ENCODE results near the gene TBX6. TPM values are rescaled to one million over a fixed set of nuclear protein-coding genes. Genes with fewer than 3 reads are reported as not detected.

TBX6 gene
- total RNA-seq, 1 experiment from 2014 or later, result 5.1 TPM

DNA sequence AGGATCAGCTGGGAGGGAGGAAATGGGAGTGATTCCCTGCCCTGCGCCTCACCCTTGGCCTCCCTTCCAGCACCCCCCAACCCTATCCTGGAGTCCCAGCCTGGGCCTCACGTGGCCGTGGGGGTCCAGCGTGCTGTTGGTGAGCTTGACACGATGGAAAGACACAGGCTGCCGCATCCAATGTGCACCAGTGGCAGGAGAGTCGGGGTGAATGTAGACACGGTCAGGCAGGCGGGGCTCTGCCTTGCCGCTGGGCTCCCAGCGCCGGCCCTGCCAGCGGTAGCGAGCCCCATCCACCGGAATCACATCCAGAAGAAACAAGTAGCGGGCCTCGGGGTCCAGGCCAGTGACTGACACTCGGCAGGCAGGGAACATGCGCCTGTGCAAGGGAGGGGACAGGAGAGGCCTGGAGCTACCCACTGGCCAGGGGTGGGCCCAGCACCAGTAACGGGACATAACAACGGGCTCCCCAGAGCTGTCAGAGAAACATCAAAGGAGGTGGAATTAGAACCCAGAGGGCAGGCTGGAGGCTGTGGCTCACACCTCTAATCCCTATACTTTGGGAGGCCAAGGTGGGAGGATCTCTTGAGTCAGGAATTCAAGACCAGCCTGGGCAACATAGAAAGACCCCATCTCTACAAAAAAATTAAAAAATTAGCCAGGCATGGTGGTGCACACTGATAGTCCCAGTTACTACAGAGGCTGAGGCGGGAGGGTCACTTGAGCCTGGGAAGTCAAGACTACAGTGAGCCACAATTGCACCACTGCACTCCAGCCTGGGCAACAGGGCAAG lies 2.7 kb downstream of the TBX6 start:
- ATAC-seq, result no peak
- CTCF ChIA-PET, result interaction anchor here (1.1 to 3.8 kb wide), 2 partner anchors 23 kb away, joined by 6 to 129 read pairs; partner anchors contain the start of gene GDPD3
- POLR2A ChIA-PET, result no interaction called here

DNA sequence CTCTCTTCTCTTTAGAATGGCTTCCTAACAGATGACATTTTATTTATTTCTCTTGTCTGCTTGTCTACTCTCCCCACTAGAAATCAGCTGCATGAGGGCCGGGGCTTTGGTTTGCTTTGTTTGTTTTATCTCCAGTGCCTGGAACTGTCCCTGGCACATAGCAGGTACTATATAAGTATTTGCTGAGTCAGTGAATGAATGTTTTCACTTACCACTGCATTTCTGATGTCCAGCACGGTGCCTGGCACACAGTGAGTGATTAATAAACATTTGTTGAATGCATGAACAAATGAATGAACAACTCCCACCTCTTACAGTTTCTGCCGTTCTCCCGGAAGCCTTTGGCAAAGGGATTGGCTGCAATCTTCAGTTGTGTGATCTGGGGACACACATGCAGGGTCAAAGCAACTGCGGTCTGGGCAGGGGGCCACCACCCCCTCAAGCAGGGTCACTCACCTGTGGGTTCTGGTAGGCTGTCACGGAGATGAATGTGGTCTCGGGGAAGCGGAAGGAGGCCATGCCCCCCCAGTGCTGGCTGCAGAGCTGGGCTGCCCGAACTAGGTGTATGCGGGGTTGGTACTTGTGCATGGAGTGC lies 3.4 kb downstream of the TBX6 start:
- Mint-ChIP-seq H3K27ac (no peak overlapping the region; the same call in 1 of the 2 replicates), H3K36me3 (peaks cover 19% of the 10 kb centered on the region), H3K4me3 (no peak overlapping the region), H3K27me3 (ENCODE audit: low read depth) (no peaks in the 10 kb centered on the region), H3K9me3 (peaks cover 4% of the 10 kb centered on the region; the same call in 1 of the 2 replicates), H3K4me1 (peaks cover 12% of the 10 kb centered on the region)
- ChIA-PET CTCF (interaction anchor here (0.6 to 1.1 kb wide), 2 partner anchors 24 to 130 kb away, joined by 3 to 6 read pairs; no protein-coding TSS in a partner anchor), POLR2A (interaction anchor here (0.6 kb wide), 1 partner anchor 273 kb away, joined by 10 read pairs; no protein-coding TSS in a partner anchor)
- DNase-seq (ENCODE audit: low spot score), result no peak
- TF ChIP-seq FOXK1 (CRISPR knock-in tag; IDR thresholded peaks at IDR 0.05) (no peak), ZNF317 (CRISPR knock-in tag; IDR thresholded peaks at IDR 0.05; ENCODE audit: borderline replicate concordance, low read depth) (no peak), NFE2L1 (CRISPR knock-in tag; IDR thresholded peaks at IDR 0.05) (no peak), TP53 (CRISPR knock-in tag; IDR thresholded peaks at IDR 0.05) (no peak), ZNF423 (CRISPR knock-in tag; IDR thresholded peaks at IDR 0.05) (no peak), SMAD3 (CRISPR knock-in tag; IDR thresholded peaks at IDR 0.05; ENCODE audit: borderline replicate concordance) (no peak), TEAD4 (CRISPR knock-in tag; IDR thresholded peaks at IDR 0.05) (no peak), RORB (CRISPR knock-in tag; IDR thresholded peaks at IDR 0.05) (no peak), SMAD4 (CRISPR knock-in tag; IDR thresholded peaks at IDR 0.05) (no peak), OVOL2 (CRISPR knock-in tag; IDR thresholded peaks at IDR 0.05; ENCODE audit: borderline replicate concordance) (no peak)
- TF ChIP-seq, protein P1, sequence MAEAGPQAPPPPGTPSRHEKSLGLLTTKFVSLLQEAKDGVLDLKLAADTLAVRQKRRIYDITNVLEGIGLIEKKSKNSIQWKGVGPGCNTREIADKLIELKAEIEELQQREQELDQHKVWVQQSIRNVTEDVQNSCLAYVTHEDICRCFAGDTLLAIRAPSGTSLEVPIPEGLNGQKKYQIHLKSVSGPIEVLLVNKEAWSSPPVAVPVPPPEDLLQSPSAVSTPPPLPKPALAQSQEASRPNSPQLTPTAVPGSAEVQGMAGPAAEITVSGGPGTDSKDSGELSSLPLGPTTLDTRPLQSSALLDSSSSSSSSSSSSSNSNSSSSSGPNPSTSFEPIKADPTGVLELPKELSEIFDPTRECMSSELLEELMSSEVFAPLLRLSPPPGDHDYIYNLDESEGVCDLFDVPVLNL (CRISPR knock-in tag; IDR thresholded peaks at IDR 0.05; ENCODE audit: borderline replicate concordance, low read depth), result no peak
- TF ChIP-seq, protein P2, sequence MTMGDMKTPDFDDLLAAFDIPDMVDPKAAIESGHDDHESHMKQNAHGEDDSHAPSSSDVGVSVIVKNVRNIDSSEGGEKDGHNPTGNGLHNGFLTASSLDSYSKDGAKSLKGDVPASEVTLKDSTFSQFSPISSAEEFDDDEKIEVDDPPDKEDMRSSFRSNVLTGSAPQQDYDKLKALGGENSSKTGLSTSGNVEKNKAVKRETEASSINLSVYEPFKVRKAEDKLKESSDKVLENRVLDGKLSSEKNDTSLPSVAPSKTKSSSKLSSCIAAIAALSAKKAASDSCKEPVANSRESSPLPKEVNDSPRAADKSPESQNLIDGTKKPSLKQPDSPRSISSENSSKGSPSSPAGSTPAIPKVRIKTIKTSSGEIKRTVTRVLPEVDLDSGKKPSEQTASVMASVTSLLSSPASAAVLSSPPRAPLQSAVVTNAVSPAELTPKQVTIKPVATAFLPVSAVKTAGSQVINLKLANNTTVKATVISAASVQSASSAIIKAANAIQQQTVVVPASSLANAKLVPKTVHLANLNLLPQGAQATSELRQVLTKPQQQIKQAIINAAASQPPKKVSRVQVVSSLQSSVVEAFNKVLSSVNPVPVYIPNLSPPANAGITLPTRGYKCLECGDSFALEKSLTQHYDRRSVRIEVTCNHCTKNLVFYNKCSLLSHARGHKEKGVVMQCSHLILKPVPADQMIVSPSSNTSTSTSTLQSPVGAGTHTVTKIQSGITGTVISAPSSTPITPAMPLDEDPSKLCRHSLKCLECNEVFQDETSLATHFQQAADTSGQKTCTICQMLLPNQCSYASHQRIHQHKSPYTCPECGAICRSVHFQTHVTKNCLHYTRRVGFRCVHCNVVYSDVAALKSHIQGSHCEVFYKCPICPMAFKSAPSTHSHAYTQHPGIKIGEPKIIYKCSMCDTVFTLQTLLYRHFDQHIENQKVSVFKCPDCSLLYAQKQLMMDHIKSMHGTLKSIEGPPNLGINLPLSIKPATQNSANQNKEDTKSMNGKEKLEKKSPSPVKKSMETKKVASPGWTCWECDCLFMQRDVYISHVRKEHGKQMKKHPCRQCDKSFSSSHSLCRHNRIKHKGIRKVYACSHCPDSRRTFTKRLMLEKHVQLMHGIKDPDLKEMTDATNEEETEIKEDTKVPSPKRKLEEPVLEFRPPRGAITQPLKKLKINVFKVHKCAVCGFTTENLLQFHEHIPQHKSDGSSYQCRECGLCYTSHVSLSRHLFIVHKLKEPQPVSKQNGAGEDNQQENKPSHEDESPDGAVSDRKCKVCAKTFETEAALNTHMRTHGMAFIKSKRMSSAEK (CRISPR knock-in tag; IDR thresholded peaks at IDR 0.05; ENCODE audit: borderline replicate concordance), result no peak
- TF ChIP-seq, protein P3, sequence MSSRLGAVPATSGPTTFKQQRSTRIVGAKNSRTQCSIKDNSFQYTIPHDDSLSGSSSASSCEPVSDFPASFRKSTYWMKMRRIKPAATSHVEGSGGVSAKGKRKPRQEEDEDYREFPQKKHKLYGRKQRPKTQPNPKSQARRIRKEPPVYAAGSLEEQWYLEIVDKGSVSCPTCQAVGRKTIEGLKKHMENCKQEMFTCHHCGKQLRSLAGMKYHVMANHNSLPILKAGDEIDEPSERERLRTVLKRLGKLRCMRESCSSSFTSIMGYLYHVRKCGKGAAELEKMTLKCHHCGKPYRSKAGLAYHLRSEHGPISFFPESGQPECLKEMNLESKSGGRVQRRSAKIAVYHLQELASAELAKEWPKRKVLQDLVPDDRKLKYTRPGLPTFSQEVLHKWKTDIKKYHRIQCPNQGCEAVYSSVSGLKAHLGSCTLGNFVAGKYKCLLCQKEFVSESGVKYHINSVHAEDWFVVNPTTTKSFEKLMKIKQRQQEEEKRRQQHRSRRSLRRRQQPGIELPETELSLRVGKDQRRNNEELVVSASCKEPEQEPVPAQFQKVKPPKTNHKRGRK (CRISPR knock-in tag; IDR thresholded peaks at IDR 0.05; ENCODE audit: borderline replicate concordance), result no peak
- no peak for ATAC-seq

More for the DNA sequence above, 2.7 kb downstream of the TBX6 start:
- no peak overlapping the region; the same call in 1 of the 2 replicates for H3K27ac Mint-ChIP-seq
- peaks cover 12% of the 10 kb centered on the region for H3K36me3 Mint-ChIP-seq
- H3K27me3 Mint-ChIP-seq (ENCODE audit: low read depth), result no peaks in the 10 kb centered on the region
- H3K9me3 Mint-ChIP-seq, result peaks cover 4% of the 10 kb centered on the region; the same call in 1 of the 2 replicates
- no peak for DNase-seq (ENCODE audit: low spot score)
- TF ChIP-seq, protein P4, sequence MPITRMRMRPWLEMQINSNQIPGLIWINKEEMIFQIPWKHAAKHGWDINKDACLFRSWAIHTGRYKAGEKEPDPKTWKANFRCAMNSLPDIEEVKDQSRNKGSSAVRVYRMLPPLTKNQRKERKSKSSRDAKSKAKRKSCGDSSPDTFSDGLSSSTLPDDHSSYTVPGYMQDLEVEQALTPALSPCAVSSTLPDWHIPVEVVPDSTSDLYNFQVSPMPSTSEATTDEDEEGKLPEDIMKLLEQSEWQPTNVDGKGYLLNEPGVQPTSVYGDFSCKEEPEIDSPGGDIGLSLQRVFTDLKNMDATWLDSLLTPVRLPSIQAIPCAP (CRISPR knock-in tag; IDR thresholded peaks at IDR 0.05), result no peak
- TF ChIP-seq, protein P5, sequence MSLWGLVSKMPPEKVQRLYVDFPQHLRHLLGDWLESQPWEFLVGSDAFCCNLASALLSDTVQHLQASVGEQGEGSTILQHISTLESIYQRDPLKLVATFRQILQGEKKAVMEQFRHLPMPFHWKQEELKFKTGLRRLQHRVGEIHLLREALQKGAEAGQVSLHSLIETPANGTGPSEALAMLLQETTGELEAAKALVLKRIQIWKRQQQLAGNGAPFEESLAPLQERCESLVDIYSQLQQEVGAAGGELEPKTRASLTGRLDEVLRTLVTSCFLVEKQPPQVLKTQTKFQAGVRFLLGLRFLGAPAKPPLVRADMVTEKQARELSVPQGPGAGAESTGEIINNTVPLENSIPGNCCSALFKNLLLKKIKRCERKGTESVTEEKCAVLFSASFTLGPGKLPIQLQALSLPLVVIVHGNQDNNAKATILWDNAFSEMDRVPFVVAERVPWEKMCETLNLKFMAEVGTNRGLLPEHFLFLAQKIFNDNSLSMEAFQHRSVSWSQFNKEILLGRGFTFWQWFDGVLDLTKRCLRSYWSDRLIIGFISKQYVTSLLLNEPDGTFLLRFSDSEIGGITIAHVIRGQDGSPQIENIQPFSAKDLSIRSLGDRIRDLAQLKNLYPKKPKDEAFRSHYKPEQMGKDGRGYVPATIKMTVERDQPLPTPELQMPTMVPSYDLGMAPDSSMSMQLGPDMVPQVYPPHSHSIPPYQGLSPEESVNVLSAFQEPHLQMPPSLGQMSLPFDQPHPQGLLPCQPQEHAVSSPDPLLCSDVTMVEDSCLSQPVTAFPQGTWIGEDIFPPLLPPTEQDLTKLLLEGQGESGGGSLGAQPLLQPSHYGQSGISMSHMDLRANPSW (CRISPR knock-in tag; conservative IDR thresholded peaks at IDR 0.05; ENCODE audit: low read depth), result no peak
- TF ChIP-seq SP1 (CRISPR knock-in tag; conservative IDR thresholded peaks at IDR 0.05) (no peak), JUN (CRISPR knock-in tag; IDR thresholded peaks at IDR 0.05) (no peak), NR3C1 (CRISPR knock-in tag; conservative IDR thresholded peaks at IDR 0.05; ENCODE audit: low read depth) (no peak)
- H3K4me3 Mint-ChIP-seq, result no peak overlapping the region
- peaks cover 13% of the 10 kb centered on the region for H3K4me1 Mint-ChIP-seq

Measured in WTC11 (cell line).